Spleen (tissue), 11 donors: ENCODE results near the gene EGLN2. TPM values are rescaled to one million over a fixed set of nuclear protein-coding genes. Genes with fewer than 3 reads are reported as not detected.

Experiments used
- DNase-seq: peaks from one replicate; pipeline ENCODE4 v3.0.0-alpha.2; 2020
- H3K27ac ChIP-seq, 8 donors: fragments of 200-600 bp; sonication (generic) in 7 of 8; 1 replicate in 4 of 8; 2 replicates in 4 of 8; pipeline versions ENCODE4 v1.5.0 to v1.8.0; 2016 to 2021; ENCODE audit warnings: inconsistent platforms in 4 of 8, mild to moderate bottlenecking in 4 of 8, moderate library complexity in 1 of 8
- H3K27me3 ChIP-seq, 7 donors: fragments of 200-600 bp; sonication (generic) in 6 of 7; replicated peaks in 1 of 7; 1 replicate in 4 of 7; 2 replicates in 3 of 7; pipeline versions ENCODE4 v1.5.0 to v1.8.0; 2016 to 2021; ENCODE audit warnings: inconsistent platforms in 3 of 7, mild to moderate bottlenecking in 1 of 7
- H3K36me3 ChIP-seq, 6 donors: fragments of 200-600 bp; sonication (generic) in 5 of 6; 1 replicate in 4 of 6; 2 replicates in 2 of 6; pipeline versions ENCODE4 v1.5.0 to v1.8.0; 2016 to 2021; ENCODE audit warnings: inconsistent platforms in 2 of 6
- H3K4me1 ChIP-seq, 6 donors: fragments of 200-600 bp; sonication (generic) in 5 of 6; 1 replicate in 3 of 6; 2 replicates in 3 of 6; pipeline versions ENCODE4 v1.5.0 to v1.8.0; 2016 to 2021; ENCODE audit warnings: inconsistent platforms in 3 of 6
- H3K4me3 ChIP-seq, 8 donors: fragments of 200-600 bp; sonication (generic) in 7 of 8; 1 replicate in 4 of 8; 2 replicates in 4 of 8; pipeline versions ENCODE4 v1.5.0 to v1.8.0; 2016 to 2021; ENCODE audit warnings: inconsistent platforms in 4 of 8, mild to moderate bottlenecking in 4 of 8, moderate library complexity in 2 of 8
- H3K9me3 ChIP-seq, 8 donors: fragments of 200-600 bp; sonication (generic) in 7 of 8; 1 replicate in 4 of 8; 2 replicates in 4 of 8; pipeline versions ENCODE4 v1.5.0 to v1.8.0; 2016 to 2021; ENCODE audit warnings: inconsistent platforms in 4 of 8
- CTCF ChIP-seq, 11 experiments: fragments of 200-600 bp in 7 of 11; fragments of 450-650 bp in 4 of 11; sonication (generic) in 4 of 11; IDR thresholded peaks in 8 of 11; conservative IDR thresholded peaks in 3 of 11; 1 replicate in 7 of 11; 2 replicates in 4 of 11; pipeline versions ENCODE4 v1.4.0 to v1.8.0; 2016 to 2021; ENCODE audit warnings: antibody characterized with exemption in 11 of 11, inconsistent platforms in 4 of 11, mild to moderate bottlenecking in 1 of 11
- POLR2A ChIP-seq, 3 donors: fragments of 450-650 bp; IDR thresholded peaks; one replicate each; pipeline ENCODE4 v1.5.1; 2017; ENCODE audit warnings: antibody characterized with exemption in 3 of 3, mild to moderate bottlenecking in 1 of 3
- POLR2AphosphoS5 ChIP-seq, 3 donors: sonication (generic); formaldehyde crosslinking; IDR thresholded peaks; one replicate each; pipeline ENCODE4 v1.5.1; 2017; ENCODE audit warnings: antibody characterized with exemption in 3 of 3
- WGBS, 5 donors: extraction: QIAGEN DNeasy Blood & Tissue Kit in 3 of 5; methylation state at CpG; one replicate each; pipeline versions ENCODE4 v1.1.5 to v1.1.7; 2013 to 2018; 5-methylcytosine and 5-hydroxymethylcytosine counted together
- intact Hi-C: fragments of 100-400 bp; cut with DNase I; formaldehyde crosslinking; loops from one replicate; pipeline ENCODE4 v1.15.0; 2023; ENCODE audit warnings: low total_unique reads
- polyA plus RNA-seq, 3 donors: library from polyadenylated mRNA; stranded (reverse); fragments of 200-250 nt; gene quantifications; one replicate each; pipeline ENCODE4 v1.2.1, GENCODE V29; 2013
- total RNA-seq, 7 donors: library from RNA; depleted of rRNA in 3 of 7; stranded (reverse); fragments of >200 nt in 3 of 7; fragmentation: NEBNext Ultra II Directional in 4 of 7; extraction: Animal tissue kit (Norgen Biotek cat#: 25700) in 4 of 7; gene quantifications; one replicate each; pipeline versions ENCODE4 v1.1.0 to v1.2.1, GENCODE V29; 2016 to 2021
- donor health status: healthy with polysubstance abuse.
- donor health status: DM: no; HTN: no; CAD: no; lungs with moderate emphysema.
- donor health status: DM: no; HTN: no; CAD: no.
- donor health status: Bipolar disorder and iron deficiency.
- donor health status: healthy.
- donor health status: DM: no; HTN: no; CAD: no.
- donor health status: DM: yes; HTN: yes; CAD: no.

EGLN2 gene
- total and polyA plus RNA-seq, 10 donors: 109 to 238 (median 163) TPM

GRCh38 chr19:40808021-40808325 is 9.0 kb downstream of the EGLN2 start:
- Histone ChIP-seq H3K27me3 (no peaks in the 10 kb centered on the region), H3K4me3 (peak overlapping the region in 1 of 8 donors; percentile 11), H3K36me3 (peaks cover 0 to 70% (median 34%) of the 10 kb centered on the region in 6 donors), H3K27ac (peak overlapping the region in 6 of 8 donors; percentile 35 to 99 (median 97)), H3K9me3 (no peaks in the 10 kb centered on the region), H3K4me1 (peaks cover 81 to 100% (median 94%) of the 10 kb centered on the region in 6 donors)
- intact Hi-C loops: loop anchor here (10.0 kb wide), 1 partner anchor 53 kb away; the partner anchor contains the start of genes ACTMAP and SNRPA
- TF ChIP-seq POLR2A (IDR thresholded peaks at IDR 0.05): no peak
- peak in 2 of 3 donors; percentile 16 to 21 for TF ChIP-seq POLR2AphosphoS5 (IDR thresholded peaks at IDR 0.05)
- peak; percentile 76 for DNase-seq
- WGBS, 5 donors: 71 to 77% (median 72%) methylated on average over 2 of the region's 2 CpGs; no CpG with 5 or more reads in 1 of the 5 donors

- Histone ChIP-seq H3K9me3 (no peaks in the 10 kb centered on the region), H3K36me3 (peaks cover 0 to 65% (median 34%) of the 10 kb centered on the region in 6 donors), H3K4me1 (peaks cover 76 to 98% (median 91%) of the 10 kb centered on the region in 6 donors), H3K27ac (peak overlapping the region in 7 of 8 donors; percentile 35 to 99 (median 96)), H3K27me3 (no peaks in the 10 kb centered on the region), H3K4me3 (peak overlapping the region in 1 of 8 donors; percentile 11)
- WGBS, 5 donors: 83 to 91% (median 87%) methylated on average over 5 of the region's 5 CpGs
- TF ChIP-seq POLR2AphosphoS5 (IDR thresholded peaks at IDR 0.05) (peak in 2 of 3 donors; percentile 50 to 72), POLR2A (IDR thresholded peaks at IDR 0.05) (no peak), CTCF (IDR thresholded peaks at IDR 0.05 in 8 of 11, conservative IDR thresholded peaks at IDR 0.05 in 3 of 11) (no peak)
- intact Hi-C loops: loop anchor here (10.0 kb wide), 1 partner anchor 54 kb away; the partner anchor contains the start of genes ACTMAP and SNRPA
- peak; percentile 77 for DNase-seq
Measured at GRCh38 chr19:40808497-40808896, 9.5 kb downstream of the EGLN2 start.

GRCh38 chr19:40809358-40810086 is 10.5 kb downstream of the EGLN2 start:
- Histone ChIP-seq H3K4me1 (peaks cover 66 to 95% (median 80%) of the 10 kb centered on the region in 6 donors), H3K27ac (peak overlapping the region in 6 of 8 donors; percentile 14 to 98 (median 90)), H3K36me3 (peaks cover 0 to 56% (median 33%) of the 10 kb centered on the region in 6 donors), H3K4me3 (peak overlapping the region in 6 of 8 donors; percentile 22 to 73 (median 48)), H3K27me3 (no peaks in the 10 kb centered on the region), H3K9me3 (no peaks in the 10 kb centered on the region)
- TF ChIP-seq POLR2A (IDR thresholded peaks at IDR 0.05): no peak
- peak; percentile 46 to 84 (median 68) for TF ChIP-seq POLR2AphosphoS5 (IDR thresholded peaks at IDR 0.05)
- peak; percentile 81 for DNase-seq
- WGBS, 5 donors: 77 to 90% (median 88%) methylated on average over 29 to 39 of the region's 39 CpGs
- intact Hi-C loops: loop anchor here (10.0 kb wide), 1 partner anchor 55 kb away; the partner anchor contains the start of genes ACTMAP and SNRPA

DNA sequence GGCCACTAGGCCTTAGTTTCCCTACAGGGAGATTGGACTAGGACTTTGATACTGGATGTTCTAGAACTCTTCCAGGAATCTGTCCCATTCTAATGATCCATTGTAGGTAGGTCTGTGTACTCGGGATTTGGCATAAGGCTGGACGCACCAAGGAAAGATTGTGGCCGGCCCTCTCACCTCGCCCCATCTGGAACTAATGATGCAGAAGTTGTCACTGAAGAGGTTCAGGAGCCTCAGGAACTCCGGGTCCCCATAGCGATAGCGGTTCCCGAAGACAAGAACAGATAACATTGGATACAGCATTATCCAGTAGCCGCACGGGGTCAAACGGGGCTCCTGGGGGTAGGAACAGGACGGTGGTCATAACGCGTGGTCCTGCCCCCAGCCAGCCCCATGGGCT is 11.2 kb downstream of the EGLN2 start:
- H3K36me3 ChIP-seq: peaks cover 0 to 50% (median 29%) of the 10 kb centered on the region in 6 donors
- H3K9me3 ChIP-seq: no peaks in the 10 kb centered on the region
- intact Hi-C loops: no loop called here
- H3K27me3 ChIP-seq: no peaks in the 10 kb centered on the region
- 66 to 81% (median 69%) methylated on average over 11 to 14 of the region's 14 CpGs for WGBS, 5 donors
- peak overlapping the region in 7 of 8 donors; percentile 37 to 73 (median 48) for H3K4me3 ChIP-seq
- TF ChIP-seq POLR2AphosphoS5 (IDR thresholded peaks at IDR 0.05) (no peak), CTCF (IDR thresholded peaks at IDR 0.05 in 8 of 11, conservative IDR thresholded peaks at IDR 0.05 in 3 of 11) (no peak), POLR2A (IDR thresholded peaks at IDR 0.05) (no peak)
- H3K27ac ChIP-seq: peak overlapping the region; percentile 14 to 98 (median 82)
- DNase-seq: peak; percentile 65
- peaks cover 59 to 89% (median 74%) of the 10 kb centered on the region in 6 donors for H3K4me1 ChIP-seq
